Measurements from ENCODE around the gene WDR37. TPM values are rescaled to one million over a fixed set of nuclear protein-coding genes. Genes with fewer than 3 reads are reported as not detected.

WDR37 gene
- total RNA-seq, 4 donors from 2014 or later, result 11.4 to 30.3 (median 17.4) TPM

- no peak for DNase-seq (ENCODE audit: low spot score)
- ATAC-seq (ENCODE audit: low FRiP score), result no peak
- no peak for TF ChIP-seq CTCF (IDR thresholded peaks at IDR 0.05)
Measured at GRCh38 chr10:1153805-1154351, 97.7 kb downstream of the WDR37 start.

- no peak for TF ChIP-seq CTCF (IDR thresholded peaks at IDR 0.05)
- ATAC-seq (ENCODE audit: low FRiP score), result no peak
- DNase-seq (ENCODE audit: low spot score), result no peak
Measured at GRCh38 chr10:1154531-1155295, 98.5 kb downstream of the WDR37 start.

- no peak for TF ChIP-seq CTCF (IDR thresholded peaks at IDR 0.05)
- DNase-seq (ENCODE audit: low spot score), result no peak
- no peak for ATAC-seq (ENCODE audit: low FRiP score)
Measured at GRCh38 chr10:1155791-1156615, 99.8 kb downstream of the WDR37 start.

- no peak for ATAC-seq (ENCODE audit: low FRiP score)
- no peak for DNase-seq (ENCODE audit: low spot score)
- no peak for TF ChIP-seq CTCF (IDR thresholded peaks at IDR 0.05)
Measured at GRCh38 chr10:1156616-1156886, 100.4 kb downstream of the WDR37 start.

GRCh38 chr10:1156921-1157614, 100.9 kb downstream of the WDR37 start:
- DNase-seq (ENCODE audit: low spot score), result no peak
- TF ChIP-seq CTCF (IDR thresholded peaks at IDR 0.05), result no peak
- no peak for ATAC-seq (ENCODE audit: low FRiP score)

GRCh38 chr10:1157615-1157933, 101.4 kb downstream of the WDR37 start:
- no peak for TF ChIP-seq CTCF (IDR thresholded peaks at IDR 0.05)
- ATAC-seq (ENCODE audit: low FRiP score) (no peak), DNase-seq (ENCODE audit: low spot score) (no peak)
